Kidney epithelial cell (primary cell): ENCODE results near the gene RTN4R. TPM values are rescaled to one million over a fixed set of nuclear protein-coding genes. Genes with fewer than 3 reads are reported as not detected.

ENCODE experiments used
- DNase-seq: peaks from one replicate; pipeline ENCODE4 v3.0.0-alpha.2; 2010; ENCODE audit warnings: low read depth
- H3K27me3 ChIP-seq: 2 replicates; pipeline ENCODE4 v1.6.0; 2011; ENCODE audit warnings: low read length; ENCODE audit not compliant: control insufficient read depth, insufficient read depth
- H3K36me3 ChIP-seq: 2 replicates; pipeline ENCODE4 v1.5.1; 2011; ENCODE audit warnings: low read length; ENCODE audit not compliant: control insufficient read depth, insufficient read depth
- H3K4me3 ChIP-seq: 2 replicates; pipeline ENCODE4 v1.5.1; 2011; ENCODE audit warnings: low read depth, mild to moderate bottlenecking, control low read depth, low read length
- total RNA-seq: library from RNA; depleted of rRNA; stranded (reverse); fragments of >200 nt; gene quantifications from 2 replicates; pipeline ENCODE4 v1.2.3, GENCODE V29; 2015
- TF ChIP-seq, protein P1 (sequence below): IDR thresholded peaks from 2 replicates; pipeline ENCODE4 v1.5.1; 2011; ENCODE audit warnings: mild to moderate bottlenecking, moderate library complexity, low read length, control low read depth, inconsistent platforms; ENCODE audit not compliant: insufficient read depth, poor library complexity, severe bottlenecking

The RTN4R gene
- total RNA-seq, 1 donor from 2014 or later: 18.2 TPM

DNA sequence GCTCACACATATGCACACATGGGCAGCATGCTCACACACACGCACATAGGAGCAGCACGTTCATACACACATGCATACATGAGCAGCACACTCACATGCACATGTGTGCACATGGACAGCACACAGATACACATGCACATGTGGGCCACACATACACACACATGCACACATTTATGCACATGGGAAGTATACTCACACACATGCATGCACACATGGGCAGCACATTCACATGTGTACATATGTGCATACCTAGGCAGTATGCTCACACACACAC is 42.5 kb downstream of the RTN4R start:
- TF ChIP-seq, protein P1, sequence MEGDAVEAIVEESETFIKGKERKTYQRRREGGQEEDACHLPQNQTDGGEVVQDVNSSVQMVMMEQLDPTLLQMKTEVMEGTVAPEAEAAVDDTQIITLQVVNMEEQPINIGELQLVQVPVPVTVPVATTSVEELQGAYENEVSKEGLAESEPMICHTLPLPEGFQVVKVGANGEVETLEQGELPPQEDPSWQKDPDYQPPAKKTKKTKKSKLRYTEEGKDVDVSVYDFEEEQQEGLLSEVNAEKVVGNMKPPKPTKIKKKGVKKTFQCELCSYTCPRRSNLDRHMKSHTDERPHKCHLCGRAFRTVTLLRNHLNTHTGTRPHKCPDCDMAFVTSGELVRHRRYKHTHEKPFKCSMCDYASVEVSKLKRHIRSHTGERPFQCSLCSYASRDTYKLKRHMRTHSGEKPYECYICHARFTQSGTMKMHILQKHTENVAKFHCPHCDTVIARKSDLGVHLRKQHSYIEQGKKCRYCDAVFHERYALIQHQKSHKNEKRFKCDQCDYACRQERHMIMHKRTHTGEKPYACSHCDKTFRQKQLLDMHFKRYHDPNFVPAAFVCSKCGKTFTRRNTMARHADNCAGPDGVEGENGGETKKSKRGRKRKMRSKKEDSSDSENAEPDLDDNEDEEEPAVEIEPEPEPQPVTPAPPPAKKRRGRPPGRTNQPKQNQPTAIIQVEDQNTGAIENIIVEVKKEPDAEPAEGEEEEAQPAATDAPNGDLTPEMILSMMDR: no peak
- no peaks in the 10 kb centered on the region for H3K36me3 ChIP-seq
- H3K27me3 ChIP-seq: peaks cover 47% of the 10 kb centered on the region

DNA sequence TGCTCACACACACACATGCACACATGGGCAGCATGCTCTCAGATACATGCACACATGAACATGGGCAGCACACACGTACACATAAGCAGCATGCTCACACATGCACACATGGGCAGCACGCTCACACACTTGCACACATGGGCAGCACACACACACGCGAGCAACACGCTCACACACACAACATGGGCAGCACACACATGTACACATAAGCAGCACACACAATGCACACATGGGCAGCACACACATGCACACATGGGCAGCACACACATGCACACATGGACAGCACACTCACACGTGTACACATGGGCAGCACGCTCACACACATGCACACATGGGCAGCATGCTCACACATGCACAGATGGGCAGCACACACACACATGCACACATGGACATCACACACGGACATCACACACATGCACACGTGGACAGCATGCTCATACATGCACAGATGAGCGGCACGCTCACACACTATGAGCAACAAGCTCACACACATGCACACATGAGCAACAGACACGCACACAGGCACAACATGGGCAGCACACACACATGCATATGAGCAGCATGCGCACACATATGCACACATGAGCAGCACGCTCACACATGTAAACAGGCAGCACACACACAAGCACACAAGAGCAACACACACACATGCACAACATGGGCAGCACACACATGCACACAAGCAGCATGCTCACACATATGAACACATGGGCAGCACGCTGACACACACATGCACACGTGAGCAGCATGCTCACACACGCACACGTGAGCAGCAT is 43.0 kb downstream of the RTN4R start:
- TF ChIP-seq, protein P1: no peak
- Histone ChIP-seq H3K36me3 (no peaks in the 10 kb centered on the region), H3K4me3 (no peak overlapping the region), H3K27me3 (peaks cover 43% of the 10 kb centered on the region)
- no peak for DNase-seq

More for the DNA sequence above, 42.5 kb downstream of the RTN4R start:
- DNase-seq: no peak
- no peak overlapping the region for H3K4me3 ChIP-seq

DNA sequence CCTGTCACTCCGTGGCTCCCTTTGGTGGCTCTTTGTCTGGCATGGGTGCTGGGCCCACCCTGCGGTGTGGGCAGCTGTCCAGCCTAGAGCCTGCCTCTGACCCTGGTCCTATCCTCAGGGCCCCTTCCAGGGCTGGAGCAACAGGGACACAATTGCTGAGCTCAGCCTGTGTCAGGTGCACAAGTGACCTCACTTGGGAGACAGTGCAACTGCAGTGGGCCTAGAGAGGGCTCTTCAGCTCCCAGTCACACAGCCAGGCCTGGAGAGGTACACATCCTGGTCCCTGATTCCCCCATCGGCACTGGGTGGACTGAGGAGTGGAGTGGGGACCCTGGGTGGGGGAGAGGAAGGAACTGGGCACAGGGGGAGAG is 43.9 kb downstream of the RTN4R start:
- no peak for DNase-seq
- Histone ChIP-seq H3K36me3 (no peaks in the 10 kb centered on the region), H3K27me3 (peaks cover 35% of the 10 kb centered on the region), H3K4me3 (no peak overlapping the region)
- TF ChIP-seq, protein P1: no peak

DNA sequence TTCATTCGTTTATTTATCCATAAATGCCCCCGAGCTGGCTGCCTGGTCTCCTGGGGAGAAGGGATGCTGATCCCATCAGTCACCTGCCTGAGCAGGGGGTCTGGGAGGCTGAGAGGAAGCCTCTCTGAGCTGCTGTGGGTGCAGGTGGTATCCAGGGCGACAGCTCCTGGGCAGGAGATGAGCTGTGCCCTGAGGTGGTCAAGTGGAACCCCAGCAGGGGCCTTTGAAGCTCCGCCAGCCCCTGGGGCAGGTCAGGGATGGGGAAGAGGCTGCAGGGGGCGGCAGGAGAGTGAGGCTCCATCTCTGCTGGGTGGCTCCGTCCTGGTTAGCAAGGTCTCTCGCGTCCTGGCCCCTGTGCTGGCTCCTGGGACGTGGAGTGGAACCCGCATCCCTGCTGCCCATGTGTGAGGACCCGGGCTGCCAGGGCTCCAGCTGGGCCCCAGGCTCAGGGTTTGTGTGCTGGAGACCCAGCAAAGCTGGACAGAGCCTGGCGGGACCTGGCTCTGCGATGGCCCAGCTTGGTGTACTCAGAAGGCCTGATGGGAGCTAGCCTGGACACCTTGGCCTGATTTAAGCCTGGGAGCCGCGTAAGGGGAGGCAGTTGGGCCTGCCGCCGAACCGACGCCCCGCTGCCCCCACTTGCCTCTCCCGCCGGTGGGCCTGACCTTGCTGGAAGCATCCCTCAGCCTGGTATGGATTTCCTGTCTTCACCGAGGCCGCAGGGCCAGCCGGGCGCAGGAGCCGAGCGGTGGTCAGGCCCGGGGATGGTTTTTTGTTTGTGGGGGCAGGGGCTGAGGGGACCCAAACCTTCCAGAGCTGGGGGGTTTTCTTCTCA is 44.5 kb downstream of the RTN4R start:
- Histone ChIP-seq H3K4me3 (no peak overlapping the region), H3K36me3 (no peaks in the 10 kb centered on the region), H3K27me3 (peaks cover 29% of the 10 kb centered on the region)
- TF ChIP-seq, protein P1: no peak
- DNase-seq: no peak

DNA sequence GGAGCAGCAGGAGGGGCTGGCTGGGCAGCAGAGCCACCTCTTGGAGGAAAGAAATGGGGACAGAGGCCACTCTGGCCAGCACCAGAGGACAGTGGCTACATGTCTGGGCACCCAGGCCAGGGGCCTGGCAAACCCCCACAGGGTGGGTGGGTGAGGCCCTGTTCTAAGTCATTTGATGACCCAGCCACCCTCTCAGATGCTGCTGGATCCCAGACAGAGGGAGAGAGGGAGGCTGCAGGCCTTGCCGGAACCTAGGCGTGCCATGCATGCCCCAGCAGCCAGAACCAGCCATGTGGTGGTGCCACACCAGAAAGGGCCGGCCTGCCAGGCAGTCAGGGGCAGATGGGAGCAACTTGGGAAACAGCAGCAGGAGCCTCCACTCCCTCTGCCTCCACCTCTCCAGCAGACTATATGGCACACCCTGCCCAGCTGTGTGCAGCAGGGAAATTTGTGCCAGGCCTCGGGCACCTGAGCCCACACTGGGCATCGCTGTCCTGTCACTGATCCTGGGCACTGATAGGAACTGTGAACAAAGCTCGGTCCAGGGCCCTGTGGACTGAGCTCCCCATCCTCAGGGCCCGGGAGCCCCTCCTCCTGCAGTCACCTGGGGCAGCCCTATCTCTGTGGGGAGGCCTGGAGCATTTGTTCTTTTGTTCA is 45.2 kb downstream of the RTN4R start:
- H3K27me3 ChIP-seq: peaks cover 28% of the 10 kb centered on the region
- no peak for DNase-seq
- H3K4me3 ChIP-seq: no peak overlapping the region
- TF ChIP-seq, protein P1: no peak
- no peaks in the 10 kb centered on the region for H3K36me3 ChIP-seq
